GM19438 (cell line): ENCODE measurements around the gene PRMT1.
"Not testable (repeated sequence)": the region's sequence is repeated elsewhere in the genome, so short reads cannot be mapped to it uniquely, and the experiment has no call there.

Experiments used
- ATAC-seq: cut with Tn5 transposase; IDR thresholded peaks from one replicate; pipeline ENCODE4 v1.9.1; 2021; ENCODE audit warnings: low read depth; ENCODE audit not compliant: unreplicated experiment

The PRMT1 gene

GRCh38 chr19:49677231-49677900, at the start of gene PRMT1:
Gene PRMT1, plus strand, starts transcription at chr19:49677271. Its CDS starts 10 bp downstream, at chr19:49677281.
- ATAC-seq, result no peak

- ATAC-seq, result no peak
Measured at GRCh38 chr19:49629659-49630058, 47.4 kb upstream of the PRMT1 start.

GRCh38 chr19:49631014-49631588, 46.0 kb upstream of the PRMT1 start:
- no peak for ATAC-seq

- no peak for ATAC-seq
Measured at GRCh38 chr19:49631610-49632192, 45.4 kb upstream of the PRMT1 start.

- ATAC-seq, result no peak
Measured at GRCh38 chr19:49632576-49632975, 44.5 kb upstream of the PRMT1 start.

GRCh38 chr19:49633273-49633672, 43.8 kb upstream of the PRMT1 start:
- ATAC-seq, result not testable (repeated sequence)

- ATAC-seq, result no peak
Measured at GRCh38 chr19:49635530-49636232, 41.4 kb upstream of the PRMT1 start.

- ATAC-seq, result no peak
Measured at GRCh38 chr19:49636233-49636932, 40.7 kb upstream of the PRMT1 start.

- no peak for ATAC-seq
Measured at GRCh38 chr19:49637821-49638738, 39.0 kb upstream of the PRMT1 start.

GRCh38 chr19:49639401-49640112, 37.5 kb upstream of the PRMT1 start:
- ATAC-seq, result no peak

- peak; percentile 61 for ATAC-seq
Measured at GRCh38 chr19:49640113-49640898, 36.8 kb upstream of the PRMT1 start, which contains the start of gene RRAS. Gene RRAS, minus strand, starts transcription at chr19:49640143. Its CDS starts 45 bp downstream, at chr19:49640098.

GRCh38 chr19:49641688-49642491, 35.2 kb upstream of the PRMT1 start, which contains the start of gene SCAF1:
Gene SCAF1, plus strand, starts transcription at chr19:49642209. Its CDS starts 2,818 bp downstream, at chr19:49645027.
- peak; percentile 46 for ATAC-seq

- ATAC-seq, result no peak
Measured at GRCh38 chr19:49642492-49643035, 34.5 kb upstream of the PRMT1 start.

- ATAC-seq, result no peak
Measured at GRCh38 chr19:49643466-49643865, 33.6 kb upstream of the PRMT1 start.

GRCh38 chr19:49645592-49645991, 31.5 kb upstream of the PRMT1 start:
- ATAC-seq, result no peak

- ATAC-seq, result no peak
Measured at GRCh38 chr19:49645995-49646394, 31.1 kb upstream of the PRMT1 start.

GRCh38 chr19:49646586-49646985, 30.5 kb upstream of the PRMT1 start:
- no peak for ATAC-seq
